ENCODE data around the gene ALAD. TPM values are rescaled to one million over a fixed set of nuclear protein-coding genes. Genes with fewer than 3 reads are reported as not detected.

Gene ALAD
- total RNA-seq, 1 donor from 2014 or later: 24.3 TPM

DNA sequence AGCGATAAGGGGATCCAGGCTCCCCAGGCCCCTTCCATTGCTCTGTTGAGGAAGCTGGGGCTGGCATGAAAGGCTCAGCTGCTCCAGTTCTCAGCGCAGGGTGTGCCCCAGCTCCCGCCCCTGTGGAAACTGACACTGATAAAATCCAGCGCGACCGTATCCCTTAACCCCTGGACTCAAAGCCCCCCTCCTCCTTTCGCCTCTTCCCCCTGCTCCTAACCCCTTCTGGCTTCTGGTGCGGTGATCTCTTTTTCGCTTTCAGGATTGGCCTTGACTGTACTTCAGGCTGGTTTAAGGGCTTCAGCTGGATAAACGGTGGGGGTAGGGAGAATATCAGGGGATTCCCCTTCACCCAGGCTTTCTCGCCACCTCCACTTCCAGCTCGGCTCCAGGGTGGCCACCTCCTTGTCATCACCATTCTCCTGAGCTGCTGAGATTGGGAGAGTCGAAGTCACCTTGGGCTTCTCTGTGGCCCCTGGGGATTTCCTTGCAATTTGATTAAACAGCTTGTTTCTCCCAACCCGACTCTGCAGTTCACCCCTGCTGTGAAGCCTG is 50.9 kb downstream of the ALAD start:
- ChIA-PET CTCF (interaction anchor here (1.3 kb wide), 1 partner anchor 10 kb away, joined by 4 read pairs; the partner anchor contains the start of gene WDR31), POLR2A (interaction anchor here (1.1 to 3.8 kb wide), 5 partner anchors 10 to 75 kb away, joined by 3 to 24 read pairs (median 5); partner anchors contain the start of genes C9orf43, CDC26, HDHD3 and POLE3)
- TF ChIP-seq, protein P1, sequence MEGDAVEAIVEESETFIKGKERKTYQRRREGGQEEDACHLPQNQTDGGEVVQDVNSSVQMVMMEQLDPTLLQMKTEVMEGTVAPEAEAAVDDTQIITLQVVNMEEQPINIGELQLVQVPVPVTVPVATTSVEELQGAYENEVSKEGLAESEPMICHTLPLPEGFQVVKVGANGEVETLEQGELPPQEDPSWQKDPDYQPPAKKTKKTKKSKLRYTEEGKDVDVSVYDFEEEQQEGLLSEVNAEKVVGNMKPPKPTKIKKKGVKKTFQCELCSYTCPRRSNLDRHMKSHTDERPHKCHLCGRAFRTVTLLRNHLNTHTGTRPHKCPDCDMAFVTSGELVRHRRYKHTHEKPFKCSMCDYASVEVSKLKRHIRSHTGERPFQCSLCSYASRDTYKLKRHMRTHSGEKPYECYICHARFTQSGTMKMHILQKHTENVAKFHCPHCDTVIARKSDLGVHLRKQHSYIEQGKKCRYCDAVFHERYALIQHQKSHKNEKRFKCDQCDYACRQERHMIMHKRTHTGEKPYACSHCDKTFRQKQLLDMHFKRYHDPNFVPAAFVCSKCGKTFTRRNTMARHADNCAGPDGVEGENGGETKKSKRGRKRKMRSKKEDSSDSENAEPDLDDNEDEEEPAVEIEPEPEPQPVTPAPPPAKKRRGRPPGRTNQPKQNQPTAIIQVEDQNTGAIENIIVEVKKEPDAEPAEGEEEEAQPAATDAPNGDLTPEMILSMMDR (IDR thresholded peaks at IDR 0.05): no peak
- H3K36me3 Mint-ChIP-seq (ENCODE audit: low read depth): no peaks in the 10 kb centered on the region
- H3K4me3 Mint-ChIP-seq: peak overlapping the region; percentile 77
- DNase-seq (no peak), ATAC-seq (ENCODE audit: low read depth) (peak; percentile 28)
- peak overlapping the region; percentile 30 for H3K27ac Mint-ChIP-seq
- H3K4me1 Mint-ChIP-seq: peaks cover 20% of the 10 kb centered on the region
- H3K27me3 Mint-ChIP-seq: peaks cover 7% of the 10 kb centered on the region
- no peaks in the 10 kb centered on the region for H3K9me3 Mint-ChIP-seq
- intact Hi-C loops (cut with micrococcal nuclease): loop anchor here (1.0 to 2.0 kb wide), 3 partner anchors 10 to 129 kb away; partner anchors contain the start of genes C9orf43, FKBP15, POLE3 and SLC31A1

DNA sequence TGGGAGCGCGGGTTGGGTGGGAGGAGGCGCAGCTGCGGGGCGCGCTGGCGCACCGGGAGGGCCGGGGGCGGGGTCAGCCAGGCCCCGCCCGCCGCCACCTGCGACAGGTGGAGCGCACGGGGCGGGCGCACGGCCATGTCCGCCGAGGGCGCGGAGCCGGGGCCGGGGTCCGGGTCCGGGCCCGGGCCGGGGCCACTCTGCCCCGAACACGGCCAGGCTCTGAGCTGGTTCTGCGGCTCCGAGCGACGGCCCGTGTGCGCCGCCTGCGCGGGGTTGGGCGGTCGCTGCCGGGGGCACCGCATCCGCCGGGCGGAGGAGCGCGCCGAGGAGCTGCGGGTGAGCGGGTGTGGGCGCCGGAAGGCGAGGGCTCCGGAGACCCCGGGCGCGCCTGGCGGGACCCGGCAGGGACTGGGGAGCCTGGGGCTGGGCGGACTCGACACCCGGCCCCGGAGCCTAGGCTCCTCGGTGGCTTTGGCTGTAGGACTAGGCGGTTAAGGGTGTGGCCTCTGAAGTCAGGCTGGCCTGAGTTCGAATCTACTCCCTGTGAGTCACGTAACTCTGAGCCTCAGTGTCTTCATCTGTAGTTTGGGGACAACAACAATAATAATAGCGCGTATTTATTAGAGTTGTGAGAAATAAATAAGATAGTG is 51.5 kb downstream of the ALAD start, which contains the start of gene BSPRY:
Gene BSPRY, plus strand, starts transcription at position 97 of the 650 bp plus-strand sequence. Its CDS starts 39 bp downstream, at position 136.
- Mint-ChIP-seq H3K4me3 (peak within 1 kb of the TSS; percentile 82), H3K27me3 (peaks cover 7% of the 10 kb centered on the region), H3K4me1 (peaks cover 20% of the 10 kb centered on the region), H3K36me3 (ENCODE audit: low read depth) (no peaks in the 10 kb centered on the region), H3K9me3 (no peaks in the 10 kb centered on the region), H3K27ac (peak within 1 kb of the TSS; percentile 30)
- CTCF ChIA-PET: interaction anchor here (1.4 kb wide), 1 partner anchor 52 kb away, joined by 5 read pairs; the partner anchor contains the start of gene ALAD
- DNase-seq (peak; percentile 39), ATAC-seq (ENCODE audit: low read depth) (peak; percentile 59)
- intact Hi-C loops (cut with micrococcal nuclease): loop anchor here (1.0 to 2.0 kb wide), 3 partner anchors 9 to 129 kb away; partner anchors contain the start of genes C9orf43, FKBP15, POLE3 and SLC31A1
- TF ChIP-seq, protein P1 (IDR thresholded peaks at IDR 0.05): no peak
- POLR2A ChIA-PET: interaction anchor here (1.1 to 3.8 kb wide), 5 partner anchors 10 to 75 kb away, joined by 3 to 24 read pairs (median 5); partner anchors contain the start of genes C9orf43, CDC26, HDHD3 and POLE3

DNA sequence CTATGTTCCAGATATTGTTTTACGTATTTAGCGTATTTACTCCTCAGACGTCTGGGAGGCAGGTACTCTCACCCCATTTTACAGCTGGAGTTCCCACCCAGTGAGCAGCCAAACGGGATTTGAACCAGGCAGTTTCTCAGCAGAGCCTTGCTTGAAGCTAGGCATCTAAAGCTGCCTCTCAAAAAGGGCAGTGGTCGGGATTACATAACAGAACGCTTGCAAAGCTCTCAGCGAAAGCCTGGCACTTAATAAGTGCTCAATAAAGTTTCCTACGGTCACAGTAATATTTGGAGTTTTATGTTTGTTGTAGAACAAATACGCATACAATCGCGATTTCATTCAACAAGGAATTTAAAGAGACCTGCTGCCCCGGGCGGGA is 52.0 kb downstream of the ALAD start:
- DNase-seq (no peak), ATAC-seq (ENCODE audit: low read depth) (no peak)
- POLR2A ChIA-PET: interaction anchor here (1.1 to 3.8 kb wide), 4 partner anchors 9 to 73 kb away, joined by 3 to 24 read pairs (median 10); partner anchors contain the start of genes C9orf43, HDHD3, POLE3 and WDR31
- no peak overlapping the region for H3K27ac Mint-ChIP-seq
- H3K4me3 Mint-ChIP-seq: peak overlapping the region; percentile 82
- TF ChIP-seq, protein P1 (IDR thresholded peaks at IDR 0.05): no peak
- intact Hi-C loops (cut with micrococcal nuclease): no loop called here
- CTCF ChIA-PET: interaction anchor here (1.4 kb wide), 1 partner anchor 52 kb away, joined by 5 read pairs; the partner anchor contains the start of gene ALAD
- H3K36me3 Mint-ChIP-seq (ENCODE audit: low read depth): no peaks in the 10 kb centered on the region
- H3K27me3 Mint-ChIP-seq: peaks cover 7% of the 10 kb centered on the region
- peaks cover 20% of the 10 kb centered on the region for H3K4me1 Mint-ChIP-seq
- H3K9me3 Mint-ChIP-seq: no peaks in the 10 kb centered on the region

DNA sequence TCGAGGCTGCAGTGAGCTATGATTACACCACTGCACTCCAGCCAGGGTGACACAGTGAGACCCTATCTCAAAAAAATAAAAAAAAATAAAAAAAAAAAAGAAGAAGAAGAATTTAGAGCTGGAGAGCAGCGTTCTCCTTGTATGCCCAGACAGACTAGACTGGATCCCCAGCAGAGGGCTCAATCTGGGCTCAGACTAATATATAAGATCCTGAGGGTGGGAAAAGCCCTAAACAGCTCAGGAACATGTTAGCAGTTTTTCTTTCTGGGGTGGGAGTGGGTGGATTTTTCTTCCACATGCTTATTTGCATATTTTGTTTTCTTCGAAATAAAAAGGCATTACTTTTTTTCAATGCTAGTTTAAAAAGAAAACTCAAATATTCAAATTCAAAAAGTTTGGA is 52.6 kb downstream of the ALAD start:
- no peak for DNase-seq
- Mint-ChIP-seq H3K27ac (no peak overlapping the region), H3K4me1 (peaks cover 20% of the 10 kb centered on the region), H3K4me3 (peak overlapping the region; percentile 41), H3K27me3 (peaks cover 7% of the 10 kb centered on the region), H3K9me3 (no peaks in the 10 kb centered on the region), H3K36me3 (ENCODE audit: low read depth) (no peaks in the 10 kb centered on the region)
- ATAC-seq (ENCODE audit: low read depth): no peak
- ChIA-PET CTCF (interaction anchor here (1.2 to 1.4 kb wide), 2 partner anchors 53 to 58 kb away, joined by 3 to 5 read pairs; partner anchors contain the start of gene ALAD), POLR2A (interaction anchor here (3.0 to 3.8 kb wide), 2 partner anchors 8 to 28 kb away, joined by 16 to 24 read pairs; partner anchors contain the start of genes HDHD3 and WDR31)
- intact Hi-C loops (cut with micrococcal nuclease): no loop called here
- TF ChIP-seq, protein P1 (IDR thresholded peaks at IDR 0.05): no peak

DNA sequence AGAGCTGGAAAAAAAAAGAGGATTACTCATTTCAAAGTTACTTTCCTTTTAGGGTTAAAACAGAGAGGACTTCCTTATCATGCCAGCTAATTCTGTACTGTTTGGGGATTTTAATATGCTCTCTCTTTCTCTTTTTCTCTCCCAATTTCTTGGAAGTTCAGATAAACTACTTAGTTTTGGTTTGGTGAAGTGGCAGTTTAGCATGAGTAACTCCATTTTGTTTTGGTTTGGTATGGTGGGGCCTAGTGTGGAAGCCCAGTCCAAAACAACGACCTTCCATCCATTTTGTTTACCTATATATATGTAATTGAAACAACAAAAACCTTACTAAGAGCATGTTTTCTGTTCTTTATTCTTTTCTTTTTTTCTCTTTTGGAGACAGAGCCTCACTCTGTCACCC is 55.4 kb downstream of the ALAD start:
- peaks cover 12% of the 10 kb centered on the region for H3K4me1 Mint-ChIP-seq
- ChIA-PET CTCF (no interaction called here), POLR2A (no interaction called here)
- no peak overlapping the region for H3K27ac Mint-ChIP-seq
- DNase-seq (no peak), ATAC-seq (ENCODE audit: low read depth) (no peak)
- H3K9me3 Mint-ChIP-seq: no peaks in the 10 kb centered on the region
- H3K36me3 Mint-ChIP-seq (ENCODE audit: low read depth): no peaks in the 10 kb centered on the region
- TF ChIP-seq, protein P1 (IDR thresholded peaks at IDR 0.05): no peak
- intact Hi-C loops (cut with micrococcal nuclease): no loop called here
- no peak overlapping the region for H3K4me3 Mint-ChIP-seq
- no peaks in the 10 kb centered on the region for H3K27me3 Mint-ChIP-seq

Measured in activated B cell treated with CpG ODN at 0.5 μM for 24 hours (primary cell).